A673 (cell line): ENCODE results near the gene TPGS1.

ENCODE experiments used
- EZH2 ChIP-seq: fragments of 200-600 bp; sonication (generic); IDR thresholded peaks from 2 replicates; pipeline ENCODE4 v1.6.1; 2017; ENCODE audit warnings: borderline replicate concordance, low read depth, mild to moderate bottlenecking, mixed read lengths, antibody characterized with exemption, low read length; ENCODE audit not compliant: poor library complexity, severe bottlenecking
- TF ChIP-seq, protein P1 (sequence below): fragments of 300-800, 200-600 bp; sonication (generic); conservative IDR thresholded peaks from 2 replicates; pipeline ENCODE4 v1.5.1; 2017; ENCODE audit warnings: low read depth, mild to moderate bottlenecking, antibody characterized with exemption, low read length, moderate library complexity, mixed read lengths

GRCh38 chr19:465056-465816 is 42.1 kb upstream of the TPGS1 start:
- TF ChIP-seq, protein P1, sequence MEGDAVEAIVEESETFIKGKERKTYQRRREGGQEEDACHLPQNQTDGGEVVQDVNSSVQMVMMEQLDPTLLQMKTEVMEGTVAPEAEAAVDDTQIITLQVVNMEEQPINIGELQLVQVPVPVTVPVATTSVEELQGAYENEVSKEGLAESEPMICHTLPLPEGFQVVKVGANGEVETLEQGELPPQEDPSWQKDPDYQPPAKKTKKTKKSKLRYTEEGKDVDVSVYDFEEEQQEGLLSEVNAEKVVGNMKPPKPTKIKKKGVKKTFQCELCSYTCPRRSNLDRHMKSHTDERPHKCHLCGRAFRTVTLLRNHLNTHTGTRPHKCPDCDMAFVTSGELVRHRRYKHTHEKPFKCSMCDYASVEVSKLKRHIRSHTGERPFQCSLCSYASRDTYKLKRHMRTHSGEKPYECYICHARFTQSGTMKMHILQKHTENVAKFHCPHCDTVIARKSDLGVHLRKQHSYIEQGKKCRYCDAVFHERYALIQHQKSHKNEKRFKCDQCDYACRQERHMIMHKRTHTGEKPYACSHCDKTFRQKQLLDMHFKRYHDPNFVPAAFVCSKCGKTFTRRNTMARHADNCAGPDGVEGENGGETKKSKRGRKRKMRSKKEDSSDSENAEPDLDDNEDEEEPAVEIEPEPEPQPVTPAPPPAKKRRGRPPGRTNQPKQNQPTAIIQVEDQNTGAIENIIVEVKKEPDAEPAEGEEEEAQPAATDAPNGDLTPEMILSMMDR, result no peak
- no peak for TF ChIP-seq EZH2
